Fibroblast of the aortic adventitia (primary cell): ENCODE data around the gene CCDC80. TPM values are rescaled to one million over a fixed set of nuclear protein-coding genes. Genes with fewer than 3 reads are reported as not detected.

Experiments used
- DNase-seq: peaks from one replicate; pipeline ENCODE4 v3.0.0-alpha.2; 2010; ENCODE audit warnings: low read depth
- H3K4me3 ChIP-seq: 2 replicates; pipeline ENCODE4 v1.5.1; 2011; ENCODE audit warnings: low read depth, mild to moderate bottlenecking, control low read depth, low read length, moderate library complexity
- CTCF ChIP-seq: IDR thresholded peaks from 2 replicates; pipeline ENCODE4 v1.5.1; 2011; ENCODE audit warnings: mild to moderate bottlenecking, low read length, control low read depth, inconsistent platforms; ENCODE audit not compliant: insufficient read depth
- total RNA-seq: library from RNA; depleted of rRNA; stranded (reverse); fragments of >200 nt; gene quantifications from 2 replicates; pipeline ENCODE4 v1.2.3, GENCODE V29; 2012; ENCODE audit warnings: low replicate concordance

Gene CCDC80
- total RNA-seq, 1 donor: 614 TPM

DNA sequence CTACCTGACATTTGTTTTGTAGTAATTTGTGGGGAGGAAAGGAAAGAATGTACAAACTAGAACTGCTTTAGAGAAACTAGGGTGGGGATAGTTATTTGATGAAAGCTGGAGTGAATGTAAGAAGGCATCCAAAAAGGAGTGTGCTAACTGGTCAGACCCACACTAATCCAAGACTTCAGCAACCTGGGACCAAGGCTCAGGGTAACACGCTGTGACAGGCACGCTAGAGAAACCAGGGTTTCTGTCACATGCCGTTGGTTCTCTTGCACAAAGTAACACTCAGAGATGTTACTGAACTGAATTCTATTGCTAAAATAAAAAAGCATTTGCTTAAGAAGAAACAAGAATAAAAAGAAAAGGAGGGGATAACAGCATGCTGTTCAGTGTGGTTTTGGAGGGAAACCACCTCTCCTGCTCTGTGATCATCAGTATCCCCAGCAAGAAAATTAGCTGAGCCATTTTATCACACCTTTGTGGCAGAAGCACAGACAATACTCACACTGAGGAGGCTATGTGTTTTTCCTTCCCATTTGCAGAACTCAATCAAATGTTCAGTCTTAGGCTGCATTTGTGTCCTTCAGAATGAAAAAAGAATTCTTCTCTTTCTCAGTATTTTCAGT is 2.8 kb upstream of the CCDC80 start:
- TF ChIP-seq CTCF: no peak
- no peak overlapping the region for H3K4me3 ChIP-seq
- DNase-seq: peak; percentile 41

DNA sequence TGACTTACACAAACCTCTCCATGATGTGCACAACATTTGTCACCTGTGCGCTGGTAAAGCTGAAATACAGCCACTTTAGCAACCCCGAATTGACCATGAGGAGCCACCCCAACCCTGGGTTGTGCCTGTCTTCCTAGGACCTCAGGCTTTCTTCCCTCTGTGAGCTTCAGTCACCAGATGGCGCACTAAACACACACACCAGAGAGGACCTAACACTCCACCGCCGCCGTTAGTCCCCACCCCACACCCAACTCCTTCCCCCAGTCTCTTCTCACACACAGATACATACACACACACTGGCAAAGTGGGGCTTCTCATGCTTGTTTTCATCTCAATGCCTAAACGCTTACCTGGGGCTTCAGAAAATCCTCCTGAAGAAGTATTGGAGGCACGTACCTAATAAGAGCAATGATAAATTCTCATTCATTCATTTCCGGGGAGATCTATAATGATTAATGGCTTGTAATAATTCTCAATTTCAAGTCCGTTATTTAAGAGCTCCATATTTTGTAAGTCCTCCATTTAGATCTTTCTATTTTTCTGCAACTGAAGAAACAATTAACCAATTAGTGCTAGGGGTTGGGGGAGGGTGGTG is 2.1 kb upstream of the CCDC80 start:
- TF ChIP-seq CTCF: peak; percentile 89
- peak overlapping the region; percentile 38 for H3K4me3 ChIP-seq

GRCh38 chr3:112640276-112640929 is 540 bp downstream of the CCDC80 start:
- no peak for TF ChIP-seq CTCF
- DNase-seq: peak; percentile 86
- H3K4me3 ChIP-seq: peak overlapping the region; percentile 99

More for the DNA sequence above, 2.1 kb upstream of the CCDC80 start:
- peak; percentile 96 for DNase-seq

DNA sequence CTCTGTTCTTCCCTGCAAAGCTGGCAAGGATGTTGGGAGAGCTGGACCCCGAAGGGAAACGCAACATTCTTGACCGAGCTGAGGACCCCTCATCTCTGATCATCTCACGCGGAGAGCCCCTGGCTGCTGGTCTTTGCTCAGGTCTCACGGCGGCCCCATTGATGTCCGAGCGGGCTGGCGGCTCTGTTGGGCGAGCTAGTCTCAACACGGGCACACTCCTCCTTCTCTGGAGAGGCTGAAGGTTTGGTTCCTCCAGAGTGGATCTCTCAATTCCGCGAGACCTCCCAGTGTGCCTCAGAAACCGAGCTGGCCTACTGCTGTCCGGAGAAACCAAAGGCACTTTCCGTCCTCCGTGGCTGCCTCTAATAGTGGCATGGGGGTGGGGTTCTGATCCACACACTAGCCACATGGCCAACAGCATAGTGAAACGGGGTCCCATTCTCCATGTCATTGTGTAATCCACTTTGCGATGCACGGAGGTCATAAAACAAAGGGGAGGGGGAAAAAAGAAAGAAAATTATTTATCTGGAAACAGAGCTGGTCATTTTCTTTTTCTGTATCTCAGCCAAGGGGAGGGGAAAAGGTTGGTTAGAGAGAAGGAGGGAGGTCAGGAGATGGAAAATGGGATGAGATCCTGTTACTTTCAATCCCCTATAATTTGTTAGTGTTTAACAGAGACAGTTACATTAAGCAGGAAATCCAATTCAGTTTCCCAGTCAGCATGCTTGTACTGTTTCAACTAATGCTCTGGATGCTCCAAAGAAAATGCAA is 1.3 kb downstream of the CCDC80 start:
- DNase-seq: peak; percentile 89
- no peak for TF ChIP-seq CTCF
- H3K4me3 ChIP-seq: peak overlapping the region; percentile 99

DNA sequence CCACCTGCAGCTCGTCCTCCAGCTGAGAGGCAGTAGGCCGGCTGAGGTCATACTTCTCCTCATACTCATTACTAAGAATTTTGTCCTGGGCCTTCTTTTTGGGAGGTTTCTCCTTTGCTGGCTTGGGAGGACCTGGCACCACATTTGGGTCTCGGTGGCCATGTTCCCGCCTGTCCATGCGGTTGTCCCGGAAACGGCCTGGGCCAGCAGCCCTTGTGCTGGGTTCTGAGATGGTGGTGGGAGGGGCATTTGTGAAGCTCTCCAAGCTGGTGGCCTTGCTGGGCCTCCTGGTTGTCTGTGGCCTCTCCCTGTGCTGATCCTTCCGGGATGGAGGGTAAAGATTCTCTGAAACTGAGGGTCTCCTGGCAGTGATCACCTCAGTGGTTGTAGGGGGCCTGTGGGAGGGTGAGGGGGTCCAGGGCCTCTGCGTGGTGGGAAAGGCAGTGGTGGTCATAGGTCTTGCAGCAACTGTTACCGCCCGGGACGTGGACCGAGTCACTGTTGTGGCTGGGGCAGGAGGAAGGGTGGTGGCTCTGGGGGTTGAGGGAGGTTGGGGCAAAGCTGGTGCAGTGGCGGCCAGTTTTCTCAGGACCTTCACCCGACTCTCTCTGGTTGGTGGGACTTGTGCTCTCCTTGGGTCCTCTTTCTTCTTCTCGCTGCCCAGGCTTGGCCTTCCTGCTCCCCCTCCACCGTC is 2.5 kb downstream of the CCDC80 start:
- DNase-seq: peak; percentile 69
- H3K4me3 ChIP-seq: peak overlapping the region; percentile 99
- no peak for TF ChIP-seq CTCF

GRCh38 chr3:112637700-112638099 is 3.2 kb downstream of the CCDC80 start:
- TF ChIP-seq CTCF: no peak
- DNase-seq: peak; percentile 45

More at GRCh38 chr3:112637700-112638099, 3.2 kb downstream of the CCDC80 start:
- H3K4me3 ChIP-seq: peak overlapping the region; percentile 99
